ENCODE results near the gene SBK2. TPM values are rescaled to one million over a fixed set of nuclear protein-coding genes. Genes with fewer than 3 reads are reported as not detected.

The SBK2 gene
- polyA plus RNA-seq, 1 donor from 2014 or later = not detected

GRCh38 chr19:55546011-55546410 lies 9.1 kb upstream of the SBK2 start:
- no peaks in the 10 kb centered on the region for H3K79me2 ChIP-seq (replicated peaks; ENCODE audit: insufficient read depth, low read length)
- no peaks in the 10 kb centered on the region for H3K36me3 ChIP-seq (ENCODE audit: insufficient read depth, low read length)
- TF ChIP-seq TAF1 (IDR thresholded peaks at IDR 0.05; ENCODE audit: low read depth) (no peak), RAD21 (conservative IDR thresholded peaks at IDR 0.05) (no peak), EP300 (conservative IDR thresholded peaks at IDR 0.05; ENCODE audit: poor library complexity, severe bottlenecking) (no peak), SMC3 (conservative IDR thresholded peaks at IDR 0.05; ENCODE audit: poor library complexity) (no peak), EZH2 (IDR thresholded peaks at IDR 0.05; ENCODE audit: borderline replicate concordance, insufficient read depth, low read length, poor library complexity, severe bottlenecking) (no peak), POLR2AphosphoS5 (IDR thresholded peaks at IDR 0.05) (no peak), MXI1 (conservative IDR thresholded peaks at IDR 0.05; ENCODE audit: poor library complexity, severe bottlenecking) (no peak)
- TF ChIP-seq, protein P1, sequence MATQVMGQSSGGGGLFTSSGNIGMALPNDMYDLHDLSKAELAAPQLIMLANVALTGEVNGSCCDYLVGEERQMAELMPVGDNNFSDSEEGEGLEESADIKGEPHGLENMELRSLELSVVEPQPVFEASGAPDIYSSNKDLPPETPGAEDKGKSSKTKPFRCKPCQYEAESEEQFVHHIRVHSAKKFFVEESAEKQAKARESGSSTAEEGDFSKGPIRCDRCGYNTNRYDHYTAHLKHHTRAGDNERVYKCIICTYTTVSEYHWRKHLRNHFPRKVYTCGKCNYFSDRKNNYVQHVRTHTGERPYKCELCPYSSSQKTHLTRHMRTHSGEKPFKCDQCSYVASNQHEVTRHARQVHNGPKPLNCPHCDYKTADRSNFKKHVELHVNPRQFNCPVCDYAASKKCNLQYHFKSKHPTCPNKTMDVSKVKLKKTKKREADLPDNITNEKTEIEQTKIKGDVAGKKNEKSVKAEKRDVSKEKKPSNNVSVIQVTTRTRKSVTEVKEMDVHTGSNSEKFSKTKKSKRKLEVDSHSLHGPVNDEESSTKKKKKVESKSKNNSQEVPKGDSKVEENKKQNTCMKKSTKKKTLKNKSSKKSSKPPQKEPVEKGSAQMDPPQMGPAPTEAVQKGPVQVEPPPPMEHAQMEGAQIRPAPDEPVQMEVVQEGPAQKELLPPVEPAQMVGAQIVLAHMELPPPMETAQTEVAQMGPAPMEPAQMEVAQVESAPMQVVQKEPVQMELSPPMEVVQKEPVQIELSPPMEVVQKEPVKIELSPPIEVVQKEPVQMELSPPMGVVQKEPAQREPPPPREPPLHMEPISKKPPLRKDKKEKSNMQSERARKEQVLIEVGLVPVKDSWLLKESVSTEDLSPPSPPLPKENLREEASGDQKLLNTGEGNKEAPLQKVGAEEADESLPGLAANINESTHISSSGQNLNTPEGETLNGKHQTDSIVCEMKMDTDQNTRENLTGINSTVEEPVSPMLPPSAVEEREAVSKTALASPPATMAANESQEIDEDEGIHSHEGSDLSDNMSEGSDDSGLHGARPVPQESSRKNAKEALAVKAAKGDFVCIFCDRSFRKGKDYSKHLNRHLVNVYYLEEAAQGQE (IDR thresholded peaks at IDR 0.05; ENCODE audit: borderline replicate concordance) = no peak
- TF ChIP-seq, protein P2, sequence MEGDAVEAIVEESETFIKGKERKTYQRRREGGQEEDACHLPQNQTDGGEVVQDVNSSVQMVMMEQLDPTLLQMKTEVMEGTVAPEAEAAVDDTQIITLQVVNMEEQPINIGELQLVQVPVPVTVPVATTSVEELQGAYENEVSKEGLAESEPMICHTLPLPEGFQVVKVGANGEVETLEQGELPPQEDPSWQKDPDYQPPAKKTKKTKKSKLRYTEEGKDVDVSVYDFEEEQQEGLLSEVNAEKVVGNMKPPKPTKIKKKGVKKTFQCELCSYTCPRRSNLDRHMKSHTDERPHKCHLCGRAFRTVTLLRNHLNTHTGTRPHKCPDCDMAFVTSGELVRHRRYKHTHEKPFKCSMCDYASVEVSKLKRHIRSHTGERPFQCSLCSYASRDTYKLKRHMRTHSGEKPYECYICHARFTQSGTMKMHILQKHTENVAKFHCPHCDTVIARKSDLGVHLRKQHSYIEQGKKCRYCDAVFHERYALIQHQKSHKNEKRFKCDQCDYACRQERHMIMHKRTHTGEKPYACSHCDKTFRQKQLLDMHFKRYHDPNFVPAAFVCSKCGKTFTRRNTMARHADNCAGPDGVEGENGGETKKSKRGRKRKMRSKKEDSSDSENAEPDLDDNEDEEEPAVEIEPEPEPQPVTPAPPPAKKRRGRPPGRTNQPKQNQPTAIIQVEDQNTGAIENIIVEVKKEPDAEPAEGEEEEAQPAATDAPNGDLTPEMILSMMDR (IDR thresholded peaks at IDR 0.05; ENCODE audit: poor library complexity, severe bottlenecking) = no peak
- H3K9ac ChIP-seq (ENCODE audit: low read length) = no peak overlapping the region
- H3K9me2 ChIP-seq (ENCODE audit: insufficient read depth, low read length) = no peaks in the 10 kb centered on the region
- no peaks in the 10 kb centered on the region for H3F3A ChIP-seq (ENCODE audit: insufficient read depth, low read length, poor library complexity, severe bottlenecking)
- H4K20me1 ChIP-seq (ENCODE audit: insufficient read depth) = no peaks in the 10 kb centered on the region
- H3K27ac ChIP-seq (ENCODE audit: low read length) = no peak overlapping the region
- H3K9me3 ChIP-seq (ENCODE audit: low read length) = no peaks in the 10 kb centered on the region
- no peak overlapping the region for H2AFZ ChIP-seq (ENCODE audit: low read depth, low read length)
- H3K4me3 ChIP-seq (ENCODE audit: low read length) = no peak overlapping the region
- H3K4me2 ChIP-seq (ENCODE audit: low read length) = no peak overlapping the region
- no peaks in the 10 kb centered on the region for H3K27me3 ChIP-seq (ENCODE audit: insufficient read depth, low read depth, low read length)

DNA sequence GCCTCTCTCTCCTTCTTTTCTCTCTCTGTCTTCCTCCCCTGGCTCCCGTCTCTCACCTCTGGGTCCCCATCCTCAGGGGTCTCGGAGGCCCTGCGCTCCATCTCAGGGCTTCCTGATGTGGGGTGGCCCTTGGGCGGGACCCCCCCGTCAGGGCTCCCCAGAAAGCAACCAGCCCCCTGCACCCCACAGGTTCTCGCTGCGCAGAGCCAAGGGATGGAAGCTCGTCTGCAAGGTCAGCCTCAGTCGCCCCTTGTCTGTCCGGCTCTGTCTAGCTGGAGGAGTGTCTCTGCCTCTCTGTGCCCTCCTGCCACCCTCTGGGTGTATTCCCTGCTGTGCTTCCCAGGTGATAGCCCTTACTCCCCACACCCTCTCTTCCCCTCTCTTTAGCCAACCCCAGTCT lies 8.5 kb upstream of the SBK2 start, which contains the start of gene SBK3:
Gene SBK3 (minus strand): TSS at position 101 of the 400 bp plus-strand sequence. CDS start 0 bp downstream, at position 101.
- H3K4me2 ChIP-seq (ENCODE audit: low read length) = no peak within 1 kb of the TSS

More for the DNA sequence above, 8.5 kb upstream of the SBK2 start, which contains the start of gene SBK3:
- no peaks in the 10 kb centered on the region for H3K79me2 ChIP-seq (replicated peaks; ENCODE audit: insufficient read depth, low read length)
- H3K36me3 ChIP-seq (ENCODE audit: insufficient read depth, low read length) = no peaks in the 10 kb centered on the region
- H3K9ac ChIP-seq (ENCODE audit: low read length) = no peak within 1 kb of the TSS
- TF ChIP-seq TAF1 (IDR thresholded peaks at IDR 0.05; ENCODE audit: low read depth) (no peak), SMC3 (conservative IDR thresholded peaks at IDR 0.05; ENCODE audit: poor library complexity) (no peak), MXI1 (conservative IDR thresholded peaks at IDR 0.05; ENCODE audit: poor library complexity, severe bottlenecking) (no peak), POLR2AphosphoS5 (IDR thresholded peaks at IDR 0.05) (no peak), EP300 (conservative IDR thresholded peaks at IDR 0.05; ENCODE audit: poor library complexity, severe bottlenecking) (no peak), EZH2 (IDR thresholded peaks at IDR 0.05; ENCODE audit: borderline replicate concordance, insufficient read depth, low read length, poor library complexity, severe bottlenecking) (no peak), RAD21 (conservative IDR thresholded peaks at IDR 0.05) (no peak)
- TF ChIP-seq, protein P1 (IDR thresholded peaks at IDR 0.05; ENCODE audit: borderline replicate concordance) = no peak
- TF ChIP-seq, protein P2 (IDR thresholded peaks at IDR 0.05; ENCODE audit: poor library complexity, severe bottlenecking) = no peak
- H2AFZ ChIP-seq (ENCODE audit: low read depth, low read length) = no peak within 1 kb of the TSS
- no peaks in the 10 kb centered on the region for H3K27me3 ChIP-seq (ENCODE audit: insufficient read depth, low read depth, low read length)
- H3K9me2 ChIP-seq (ENCODE audit: insufficient read depth, low read length) = no peaks in the 10 kb centered on the region
- no peaks in the 10 kb centered on the region for H3K9me3 ChIP-seq (ENCODE audit: low read length)
- no peaks in the 10 kb centered on the region for H4K20me1 ChIP-seq (ENCODE audit: insufficient read depth)
- H3K27ac ChIP-seq (ENCODE audit: low read length) = no peak within 1 kb of the TSS
- H3F3A ChIP-seq (ENCODE audit: insufficient read depth, low read length, poor library complexity, severe bottlenecking) = no peaks in the 10 kb centered on the region
- H3K4me3 ChIP-seq (ENCODE audit: low read length) = no peak within 1 kb of the TSS
